ENCODE results near the gene SFXN3. TPM values are rescaled to one million over a fixed set of nuclear protein-coding genes. Genes with fewer than 3 reads are reported as not detected.

The SFXN3 gene
- total and polyA plus RNA-seq, 2 of the 8 experiments (the other 6 are each of a cell fraction or from before 2014, with no cell fraction given) = 2.6 to 2.8 TPM

DNA sequence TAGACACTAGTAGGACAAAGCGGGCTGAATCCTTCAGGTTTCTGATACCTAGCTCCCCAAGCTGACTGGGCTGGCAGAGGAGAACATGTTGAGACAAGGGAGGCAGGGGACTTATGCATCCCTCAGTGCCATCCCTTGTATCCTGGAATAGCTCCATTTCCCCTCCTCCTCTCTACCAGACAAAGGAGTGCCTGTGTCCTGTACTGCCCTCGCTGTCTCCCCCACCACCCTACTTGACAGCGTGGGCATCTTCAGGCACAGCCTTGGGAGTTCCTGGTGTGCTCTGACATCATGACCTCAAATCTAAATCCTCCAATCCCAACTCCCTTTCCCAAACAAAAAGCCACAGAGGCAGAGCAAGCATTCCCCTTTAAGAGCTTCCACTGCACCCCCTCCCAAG, 9.0 kb downstream of the SFXN3 start (continued):
- TF ChIP-seq ATF3 (IDR thresholded peaks at IDR 0.05; ENCODE audit: insufficient read depth, low read depth, low read length) (no peak), RBBP5 (IDR thresholded peaks at IDR 0.05; ENCODE audit: borderline replicate concordance, low read depth, low read length) (no peak), BCL11A (IDR thresholded peaks at IDR 0.05; ENCODE audit: low read depth in 2 of 2, low read length in 2 of 2) (no peak), TAF7 (optimal IDR thresholded peaks at IDR 0.05; ENCODE audit: borderline replicate concordance, low read depth, low read length) (no peak)

Data from H1 (cell line).